Measurements from ENCODE around the gene MELK.

MELK gene

GRCh38 chr9:36676778-36677485 lies 104.2 kb downstream of the MELK start:
- no peak for DNase-seq

GRCh38 chr9:36677611-36678010 lies 104.9 kb downstream of the MELK start:
- no peak for DNase-seq

DNA sequence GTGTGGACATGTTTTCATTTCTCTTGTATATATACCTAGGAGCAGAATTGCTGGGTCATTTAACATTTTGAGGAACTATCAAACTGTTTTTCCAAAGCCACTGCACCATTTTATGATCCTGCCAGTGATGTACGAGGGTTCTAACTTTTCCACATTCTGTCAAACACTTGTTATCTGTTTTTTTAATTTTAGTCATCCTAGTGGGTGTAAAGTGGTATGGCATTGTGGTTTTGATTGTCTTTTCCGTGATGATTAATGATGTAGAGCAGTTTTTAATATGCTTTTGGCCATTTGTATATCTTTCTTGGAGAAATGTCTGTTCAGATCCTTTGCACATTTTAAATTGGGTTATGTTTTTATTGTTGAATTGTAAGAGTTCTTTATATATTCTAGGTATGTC lies 107.0 kb downstream of the MELK start:
- DNase-seq, result no peak

DNA sequence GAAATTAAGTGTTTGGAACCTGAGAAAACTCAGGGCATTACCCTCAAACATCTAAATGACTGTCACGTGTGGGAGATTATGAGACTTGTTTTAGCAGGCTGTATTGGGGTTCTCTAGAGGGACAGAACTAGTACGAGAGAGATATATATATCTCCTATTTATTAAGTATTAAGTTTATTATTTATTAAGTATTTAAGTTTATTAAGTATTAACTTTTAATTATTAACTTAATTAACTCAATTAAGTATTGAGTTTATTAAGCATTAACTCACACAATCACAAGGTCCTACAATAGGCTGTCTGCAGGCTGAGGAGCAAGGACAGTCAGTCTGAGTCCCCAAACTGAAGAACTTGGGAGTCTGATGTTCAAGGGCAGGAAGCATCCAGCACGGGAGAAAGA lies 113.8 kb downstream of the MELK start:
- DNase-seq, result no peak

- peak; percentile 15 for DNase-seq
Observed at GRCh38 chr9:36690412-36691168, 117.9 kb downstream of the MELK start.

DNA sequence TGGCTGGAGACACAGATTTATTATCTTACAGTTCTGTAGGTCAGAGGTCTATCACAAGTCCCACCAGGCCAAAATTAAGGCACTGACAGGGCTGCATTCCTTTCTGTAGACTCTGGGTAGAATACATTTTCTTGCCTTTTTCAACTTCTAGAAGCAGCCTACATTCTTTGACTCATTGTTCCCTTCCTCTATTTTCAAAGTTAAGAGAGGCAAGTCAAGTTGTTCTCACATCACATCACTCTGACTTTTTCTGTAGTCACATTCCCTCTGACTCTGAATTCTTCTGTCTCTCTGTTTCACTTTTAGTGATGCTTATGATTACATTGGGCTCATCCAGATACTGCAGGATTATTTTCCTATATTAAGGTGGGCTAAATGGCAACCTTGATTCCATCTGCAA lies 119.0 kb downstream of the MELK start:
- DNase-seq, result no peak

GRCh38 chr9:36698984-36699383 lies 126.3 kb downstream of the MELK start:
- DNase-seq, result no peak

DNA sequence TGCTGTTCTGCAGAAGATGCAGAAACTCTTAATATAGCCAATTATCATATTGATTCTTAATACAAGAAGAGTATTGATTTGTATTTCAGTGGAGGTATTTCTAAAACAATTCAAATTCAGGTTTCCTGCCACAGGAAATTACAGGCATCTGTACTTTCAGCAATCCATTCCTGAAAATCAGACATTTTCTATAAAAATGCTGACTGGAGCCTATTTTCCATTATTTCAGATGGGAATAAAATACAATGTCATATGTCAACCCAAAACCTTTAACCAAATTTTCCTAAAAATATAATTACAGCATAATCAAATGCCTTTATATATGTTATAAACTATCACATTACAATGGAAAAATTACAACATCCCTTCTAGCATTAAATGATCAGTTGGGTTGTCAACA lies 131.5 kb downstream of the MELK start:
- no peak for DNase-seq

- no peak for DNase-seq
Observed at GRCh38 chr9:36713515-36714490, 141.1 kb downstream of the MELK start.

DNA sequence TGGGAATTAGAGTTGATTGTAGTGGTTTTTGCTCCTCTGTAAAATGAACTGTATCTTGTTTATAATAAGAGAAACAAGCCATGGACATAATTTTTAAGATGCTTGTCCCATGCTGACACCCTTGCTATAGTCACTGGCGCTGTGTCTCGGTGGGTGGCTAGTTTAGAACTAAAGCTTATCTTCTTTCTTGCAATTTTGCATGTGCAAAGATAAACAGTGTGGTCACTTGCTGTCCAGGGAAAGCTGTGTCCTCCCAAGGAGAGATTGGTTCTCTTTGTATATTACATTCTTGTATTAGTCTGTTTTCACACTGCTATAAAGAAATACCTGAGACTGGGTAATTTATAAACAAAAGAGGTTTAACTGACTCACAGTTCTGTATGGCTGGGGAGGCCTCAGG lies 143.8 kb downstream of the MELK start:
- DNase-seq, result no peak

- DNase-seq, result no peak
Observed at GRCh38 chr9:36717276-36717675, 144.6 kb downstream of the MELK start.

DNA sequence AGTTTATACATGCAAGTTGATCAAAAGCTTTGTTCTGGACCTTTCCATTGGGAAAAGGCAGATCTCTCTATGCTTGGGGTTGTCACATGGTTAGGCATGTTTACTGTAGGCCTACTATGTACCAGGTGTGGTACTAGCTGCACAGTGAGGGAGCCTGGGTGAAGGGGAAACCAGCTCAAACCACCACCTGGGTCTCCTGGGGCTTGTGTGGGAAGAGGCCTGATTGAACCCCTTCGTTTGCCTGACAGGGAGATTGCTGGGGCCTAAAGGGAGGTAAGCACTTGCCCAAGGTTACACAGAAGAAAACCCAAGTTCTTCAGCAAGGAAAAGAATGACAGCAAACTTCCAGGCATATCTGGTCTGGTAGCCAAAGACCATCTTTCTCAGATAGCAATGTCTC lies 145.9 kb downstream of the MELK start:
- no peak for DNase-seq

DNA sequence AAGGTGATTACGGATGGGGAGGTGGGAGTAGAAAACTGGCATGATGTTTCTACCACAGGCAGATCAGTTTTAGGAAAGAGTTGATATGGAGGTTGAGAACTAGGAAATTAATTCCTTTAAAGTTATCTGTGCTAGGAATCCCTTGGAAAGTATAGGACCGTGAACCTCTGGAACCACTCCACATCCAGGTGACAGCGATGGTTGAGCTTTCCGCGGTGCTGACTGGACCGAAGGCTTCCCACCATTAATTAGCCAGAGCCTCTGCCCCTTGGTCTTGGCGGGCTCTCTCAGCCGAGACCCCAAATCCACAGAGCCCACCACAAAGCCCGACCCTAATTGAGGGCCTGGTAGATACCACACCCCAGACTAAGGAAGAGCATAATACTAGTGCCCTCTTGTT lies 147.3 kb downstream of the MELK start:
- no peak for DNase-seq

DNA sequence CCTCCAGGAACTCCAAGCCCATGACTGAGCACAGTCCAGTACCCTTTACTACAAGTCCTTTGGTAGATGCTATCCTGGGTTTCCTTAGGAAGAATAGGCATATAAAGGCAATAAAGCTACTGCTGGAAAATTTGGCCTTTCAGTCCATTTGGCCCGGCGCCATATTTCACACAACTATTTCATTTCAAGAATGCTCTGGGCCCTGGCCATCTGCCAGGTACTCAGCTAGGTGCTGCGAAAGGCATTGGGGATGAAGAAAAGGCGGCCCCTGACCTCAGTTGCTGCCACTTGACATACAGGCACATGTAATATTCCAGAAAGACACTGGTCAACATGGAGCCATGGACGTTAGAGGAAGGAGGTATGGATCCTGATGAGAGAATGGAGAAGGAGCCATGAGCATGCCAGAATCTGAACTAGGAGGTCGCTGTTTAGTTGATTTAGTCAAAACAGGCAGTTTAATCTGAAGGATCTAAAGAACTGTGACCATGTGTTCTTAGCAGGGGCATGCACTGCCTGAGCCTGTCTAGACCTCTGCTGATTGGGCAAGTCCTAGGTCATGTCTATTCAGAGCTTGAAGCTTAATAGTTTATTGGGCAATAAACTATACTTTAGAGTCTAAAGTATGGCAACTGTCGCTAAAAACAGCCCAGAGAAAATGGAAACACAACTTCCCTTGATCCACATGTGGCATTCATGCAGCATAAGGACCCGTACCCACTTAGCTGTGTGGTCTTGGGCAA lies 149.3 kb downstream of the MELK start:
- peak; percentile 65 for DNase-seq

DNA sequence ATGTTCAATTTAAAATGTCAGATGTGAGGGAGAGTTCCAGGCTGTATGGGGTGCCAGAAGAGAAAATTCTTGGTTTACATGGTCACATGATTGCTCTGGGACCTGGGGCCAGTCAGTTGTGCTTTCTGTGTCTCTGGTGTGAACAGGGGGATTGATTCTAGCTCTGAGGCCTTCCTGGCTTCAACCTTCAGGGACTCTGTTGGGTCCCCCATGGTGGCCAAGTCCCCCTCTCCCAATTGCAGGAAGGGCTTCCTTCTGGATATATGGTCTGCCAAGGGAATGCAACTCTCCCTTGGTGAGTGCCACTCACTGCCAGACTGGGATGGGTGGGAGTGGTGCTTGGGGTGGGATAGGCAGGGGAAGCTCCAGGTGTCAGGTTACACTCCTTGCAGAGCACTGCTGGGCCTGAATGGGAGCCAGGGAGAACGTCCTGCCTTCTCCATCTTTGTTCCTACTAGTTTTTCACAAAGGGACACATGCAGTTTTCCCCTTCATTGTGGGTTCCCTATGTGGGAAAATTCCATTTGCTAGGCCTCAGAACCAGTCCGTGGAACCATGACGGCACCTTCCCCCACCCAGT lies 153.2 kb downstream of the MELK start:
- DNase-seq, result no peak

All from RPMI8226 (cell line).